ENCODE data around the gene TPST1.
"Not testable (repeated sequence)": the region's sequence is repeated elsewhere in the genome, so short reads cannot be mapped to it uniquely, and the experiment has no call there.

TPST1 gene

DNA sequence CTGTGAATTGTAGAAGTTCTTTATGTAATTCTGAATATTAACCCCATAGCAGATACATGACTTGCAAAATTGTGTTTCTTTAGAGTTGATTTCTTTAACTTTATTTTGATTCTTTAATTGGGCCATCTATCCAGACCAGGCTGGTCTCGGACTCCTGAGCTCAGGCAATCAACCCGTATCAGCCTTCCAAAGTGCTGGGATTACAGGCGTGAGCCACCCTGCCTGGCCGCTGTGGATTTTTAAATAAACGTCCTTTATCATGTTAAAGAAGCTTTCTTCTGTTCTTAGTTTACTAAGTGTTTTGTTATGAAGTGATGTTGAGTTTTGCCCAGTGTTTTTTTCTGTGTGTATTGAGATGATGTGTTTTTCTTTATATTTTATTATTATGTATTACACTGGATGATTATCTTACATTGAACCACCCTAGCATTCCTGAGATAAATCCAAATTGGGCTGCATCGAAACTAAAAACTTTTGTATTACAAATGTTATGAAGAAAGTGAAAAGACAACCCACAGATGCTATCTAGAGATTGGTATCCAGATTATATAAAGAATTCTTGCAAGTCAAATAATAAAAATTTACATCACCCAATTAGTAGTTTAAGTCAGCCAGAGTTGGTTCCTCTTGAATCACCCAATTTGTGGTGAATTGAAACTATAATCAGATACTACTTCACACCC is 118.1 kb downstream of the TPST1 start:
- no peak overlapping the region for H3K4me3 Mint-ChIP-seq
- H3K27me3 Mint-ChIP-seq (ENCODE audit: low read depth): no peaks in the 10 kb centered on the region
- H3K9me3 Mint-ChIP-seq: peaks cover 3% of the 10 kb centered on the region
- TF ChIP-seq, protein P1, sequence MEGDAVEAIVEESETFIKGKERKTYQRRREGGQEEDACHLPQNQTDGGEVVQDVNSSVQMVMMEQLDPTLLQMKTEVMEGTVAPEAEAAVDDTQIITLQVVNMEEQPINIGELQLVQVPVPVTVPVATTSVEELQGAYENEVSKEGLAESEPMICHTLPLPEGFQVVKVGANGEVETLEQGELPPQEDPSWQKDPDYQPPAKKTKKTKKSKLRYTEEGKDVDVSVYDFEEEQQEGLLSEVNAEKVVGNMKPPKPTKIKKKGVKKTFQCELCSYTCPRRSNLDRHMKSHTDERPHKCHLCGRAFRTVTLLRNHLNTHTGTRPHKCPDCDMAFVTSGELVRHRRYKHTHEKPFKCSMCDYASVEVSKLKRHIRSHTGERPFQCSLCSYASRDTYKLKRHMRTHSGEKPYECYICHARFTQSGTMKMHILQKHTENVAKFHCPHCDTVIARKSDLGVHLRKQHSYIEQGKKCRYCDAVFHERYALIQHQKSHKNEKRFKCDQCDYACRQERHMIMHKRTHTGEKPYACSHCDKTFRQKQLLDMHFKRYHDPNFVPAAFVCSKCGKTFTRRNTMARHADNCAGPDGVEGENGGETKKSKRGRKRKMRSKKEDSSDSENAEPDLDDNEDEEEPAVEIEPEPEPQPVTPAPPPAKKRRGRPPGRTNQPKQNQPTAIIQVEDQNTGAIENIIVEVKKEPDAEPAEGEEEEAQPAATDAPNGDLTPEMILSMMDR (IDR thresholded peaks at IDR 0.05; ENCODE audit: unreplicated experiment in 3 of 3): no peak
- H3K27ac Mint-ChIP-seq: no peak overlapping the region
- H3K36me3 Mint-ChIP-seq (ENCODE audit: low read depth): peaks cover 12% of the 10 kb centered on the region
- H3K4me1 Mint-ChIP-seq: peaks cover 12% of the 10 kb centered on the region

DNA sequence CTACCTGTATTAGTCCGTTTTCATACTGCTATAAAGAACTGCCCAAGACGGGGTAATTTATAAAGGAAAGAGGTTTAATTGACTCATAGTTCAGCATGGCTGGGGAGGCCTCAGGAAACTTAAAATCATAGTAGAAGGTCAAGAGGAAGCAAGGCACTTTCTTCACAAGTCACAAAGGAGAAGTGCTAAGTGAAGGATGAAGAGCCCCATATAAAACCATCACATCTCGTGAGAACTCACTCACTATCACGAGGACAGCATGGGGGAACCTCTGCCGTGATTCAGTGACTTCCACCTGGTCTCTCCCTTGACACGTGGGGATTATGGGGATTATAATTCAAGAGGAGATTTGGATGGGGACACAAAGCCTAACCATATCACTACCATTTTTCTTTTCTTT is 119.9 kb downstream of the TPST1 start:
- H3K36me3 Mint-ChIP-seq (ENCODE audit: low read depth): peaks cover 12% of the 10 kb centered on the region
- H3K27ac Mint-ChIP-seq; H3K4me3 Mint-ChIP-seq; H3K9me3 Mint-ChIP-seq; H3K27me3 Mint-ChIP-seq (ENCODE audit: low read depth): not testable (repeated sequence)
- H3K4me1 Mint-ChIP-seq: peaks cover 12% of the 10 kb centered on the region

DNA sequence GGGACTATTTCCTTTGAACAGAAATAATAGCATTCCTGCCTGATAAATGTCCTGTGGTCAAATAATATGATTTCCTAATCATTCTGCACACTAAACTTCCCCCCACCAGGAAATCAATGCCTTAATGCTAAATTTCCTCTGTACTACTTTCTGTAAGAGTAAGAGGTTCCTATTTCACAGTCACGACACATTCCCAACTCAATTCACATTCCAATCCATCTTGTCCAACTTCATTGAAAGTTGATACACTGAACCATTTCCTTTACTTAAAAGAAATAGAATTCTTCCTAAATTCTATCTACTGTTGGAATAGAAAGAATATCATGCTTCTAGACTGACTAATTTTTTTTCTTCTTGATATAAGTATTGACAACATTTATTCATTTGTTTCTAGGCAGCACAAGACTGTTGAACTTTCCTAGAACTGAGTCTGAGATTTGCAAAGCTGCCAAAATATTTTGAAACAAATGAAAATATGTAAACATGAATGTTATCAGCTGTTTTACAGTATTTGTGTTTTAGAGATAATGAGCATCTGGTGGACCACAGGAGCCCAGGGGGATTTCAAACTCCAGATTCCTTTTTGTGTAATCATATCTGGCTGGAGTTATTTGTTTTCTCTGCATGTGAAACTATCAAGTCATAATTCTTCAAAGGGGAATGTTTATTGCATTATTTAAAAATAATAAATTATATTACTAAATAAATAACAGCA is 121.5 kb downstream of the TPST1 start:
- TF ChIP-seq, protein P1 (IDR thresholded peaks at IDR 0.05; ENCODE audit: unreplicated experiment in 3 of 3): no peak
- peaks cover 3% of the 10 kb centered on the region for H3K9me3 Mint-ChIP-seq
- peaks cover 7% of the 10 kb centered on the region for H3K36me3 Mint-ChIP-seq (ENCODE audit: low read depth)
- H3K4me3 Mint-ChIP-seq: no peak overlapping the region
- H3K27me3 Mint-ChIP-seq (ENCODE audit: low read depth): no peaks in the 10 kb centered on the region
- H3K27ac Mint-ChIP-seq: peak overlapping the region; percentile 0 to 41 (median 41)
- peaks cover 25% of the 10 kb centered on the region for H3K4me1 Mint-ChIP-seq

DNA sequence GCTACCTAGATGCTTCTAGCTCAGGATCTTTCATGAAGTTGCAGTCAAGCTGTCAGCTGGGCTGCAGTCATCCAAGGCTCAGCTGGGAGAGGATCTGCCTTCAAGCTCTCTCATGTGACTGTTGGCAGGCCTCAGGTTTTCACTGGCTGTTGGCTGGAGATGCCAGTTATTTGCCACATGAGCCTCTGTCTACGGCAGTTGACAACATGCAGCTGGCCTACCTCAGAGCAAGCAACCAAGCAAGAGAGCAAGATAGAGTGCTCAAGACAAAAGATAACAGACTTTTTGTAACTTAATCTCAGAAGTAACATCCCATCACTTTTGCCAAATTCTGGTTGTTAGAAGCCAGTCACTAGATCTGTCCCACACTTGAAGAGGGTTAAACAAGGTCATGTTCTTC is 125.8 kb downstream of the TPST1 start:
- Mint-ChIP-seq H3K27ac (peak overlapping the region; percentile 43 to 71 (median 51)), H3K9me3 (peaks cover 6% of the 10 kb centered on the region), H3K4me3 (no peak overlapping the region), H3K4me1 (peaks cover 27% of the 10 kb centered on the region), H3K36me3 (ENCODE audit: low read depth) (peaks cover 13% of the 10 kb centered on the region), H3K27me3 (ENCODE audit: low read depth) (no peaks in the 10 kb centered on the region)
- TF ChIP-seq, protein P1 (IDR thresholded peaks at IDR 0.05; ENCODE audit: unreplicated experiment in 3 of 3): no peak

DNA sequence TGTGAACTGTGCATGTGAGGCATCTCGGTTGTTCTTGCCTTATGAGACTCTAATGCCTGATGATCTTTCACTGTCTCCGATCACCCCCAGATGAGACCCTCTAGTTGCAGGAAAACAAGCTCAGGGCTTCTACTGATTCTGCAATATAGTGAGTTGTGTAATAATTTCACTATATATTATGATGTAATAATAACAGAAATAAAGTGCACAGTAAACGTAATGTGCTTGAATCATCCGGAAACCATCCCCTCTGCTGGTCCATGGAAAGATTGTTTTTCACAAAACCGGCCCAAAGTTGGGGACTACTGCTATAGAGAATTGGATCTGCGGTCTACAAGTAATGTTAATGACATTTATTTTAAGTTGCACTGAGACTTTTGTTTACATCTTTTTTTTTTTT is 126.7 kb downstream of the TPST1 start:
- peak overlapping the region; percentile 24 to 68 (median 48) for H3K27ac Mint-ChIP-seq
- H3K9me3 Mint-ChIP-seq: peaks cover 14% of the 10 kb centered on the region
- H3K4me1 Mint-ChIP-seq: peaks cover 18% of the 10 kb centered on the region
- H3K27me3 Mint-ChIP-seq (ENCODE audit: low read depth): no peaks in the 10 kb centered on the region
- H3K36me3 Mint-ChIP-seq (ENCODE audit: low read depth): peaks cover 21% of the 10 kb centered on the region
- TF ChIP-seq, protein P1 (IDR thresholded peaks at IDR 0.05; ENCODE audit: unreplicated experiment in 3 of 3): no peak
- no peak overlapping the region for H3K4me3 Mint-ChIP-seq

DNA sequence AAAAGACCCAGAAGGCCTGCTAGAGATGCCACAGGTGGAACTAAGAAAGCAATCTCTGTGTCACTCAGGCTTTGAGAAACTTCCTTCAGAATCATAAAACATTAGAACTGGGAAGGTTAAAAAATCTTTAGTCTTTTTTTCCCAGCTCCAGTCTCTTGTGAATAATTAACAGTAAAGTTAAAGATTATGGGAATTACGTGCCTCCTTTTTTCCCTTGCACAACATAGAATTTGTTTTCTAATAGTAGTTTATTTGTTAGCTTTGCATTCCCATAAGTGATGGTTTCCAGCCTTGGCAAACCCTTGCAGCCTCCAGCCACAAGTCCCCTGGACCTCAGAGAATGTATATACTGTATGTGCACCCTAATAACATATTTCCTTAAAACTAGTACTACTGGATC is 128.3 kb downstream of the TPST1 start:
- TF ChIP-seq, protein P1 (IDR thresholded peaks at IDR 0.05; ENCODE audit: unreplicated experiment in 3 of 3): no peak
- Mint-ChIP-seq H3K27ac (peak overlapping the region; percentile 34 to 89 (median 71)), H3K27me3 (ENCODE audit: low read depth) (no peaks in the 10 kb centered on the region), H3K36me3 (ENCODE audit: low read depth) (peaks cover 30% of the 10 kb centered on the region), H3K4me1 (peaks cover 15% of the 10 kb centered on the region), H3K4me3 (no peak overlapping the region), H3K9me3 (peaks cover 26% of the 10 kb centered on the region)
